Activated T-helper 1 cell treated with anti-CD3 and anti-CD28 coated beads, Interleukin-12 subunit alpha, Interleukin-12 subunit beta, Interleukin-2, Interleukin-4 antibody, amounts not matched to agents 30 ng/mL and 10 ng/mL and 1 ng/mL, durations not matched to agents 14 hours and 24 hours and 36 hours (primary cell): ENCODE results near the gene BIK. TPM values are rescaled to one million over a fixed set of nuclear protein-coding genes. Genes with fewer than 3 reads are reported as not detected.
A peak's percentile ranks its signal among the peaks of the same experiment; 100 is the strongest.

Experiments used
- DNase-seq: peaks from one replicate; pipeline ENCODE4 v3.0.0; 2021; ENCODE audit warnings: low spot score
- H3K27ac Mint-ChIP-seq: one replicate; pipeline ENCODE4 v1.8.0; 2021; ENCODE audit warnings: mild to moderate bottlenecking, mixed read lengths
- H3K27me3 Mint-ChIP-seq: one replicate; pipeline ENCODE4 v1.8.0; 2022; ENCODE audit warnings: mild to moderate bottlenecking, moderate library complexity, mixed read lengths; ENCODE audit not compliant: insufficient read depth
- H3K36me3 Mint-ChIP-seq: one replicate; pipeline ENCODE4 v1.8.0; 2021; ENCODE audit warnings: low read depth, mixed read lengths
- H3K4me1 Mint-ChIP-seq: one replicate; pipeline ENCODE4 v1.8.0; 2021; ENCODE audit warnings: low read depth, mixed read lengths
- H3K4me3 Mint-ChIP-seq: one replicate; pipeline ENCODE4 v1.8.0; 2021; ENCODE audit warnings: mild to moderate bottlenecking, moderate library complexity, mixed read lengths
- H3K9me3 Mint-ChIP-seq: one replicate; pipeline ENCODE4 v1.8.0; 2021; ENCODE audit warnings: mixed read lengths
- intact Hi-C: fragments of 100-400 bp; cut with micrococcal nuclease; formaldehyde crosslinking; loops from one replicate; pipeline ENCODE4 v1.15.1; 2024
- total RNA-seq: library from RNA; stranded (reverse); gene quantifications from 2 replicates; pipeline ENCODE4 v1.2.3, GENCODE V29; 2022

Gene BIK
- total RNA-seq, result 2.3 and 2.5 TPM in 2 replicates

- intact Hi-C loops, result loop anchor here (2.0 kb wide), 4 partner anchors 22 to 76 kb away; partner anchors contain the start of genes MCAT, TTLL1 and TTLL12
- no peaks in the 10 kb centered on the region for H3K4me1 Mint-ChIP-seq
- H3K4me3 Mint-ChIP-seq, result peak within 1 kb of the TSS; percentile 67
- H3K9me3 Mint-ChIP-seq, result no peaks in the 10 kb centered on the region
- H3K27me3 Mint-ChIP-seq, result peaks cover 41% of the 10 kb centered on the region
- no peaks in the 10 kb centered on the region for H3K36me3 Mint-ChIP-seq
- peak; percentile 23 for DNase-seq
- no peak within 1 kb of the TSS for H3K27ac Mint-ChIP-seq
Observed at GRCh38 chr22:43110444-43110926, at the start of gene BIK. Gene BIK, plus strand, starts transcription at chr22:43110750. Its CDS starts 13,273 bp downstream, at chr22:43124023.

GRCh38 chr22:43066134-43066533, 44.4 kb upstream of the BIK start:
- DNase-seq, result no peak
- Mint-ChIP-seq H3K4me1 (no peaks in the 10 kb centered on the region), H3K36me3 (peaks cover 4% of the 10 kb centered on the region), H3K27me3 (no peaks in the 10 kb centered on the region), H3K9me3 (no peaks in the 10 kb centered on the region), H3K27ac (no peak overlapping the region), H3K4me3 (no peak overlapping the region)
- intact Hi-C loops, result no loop called here

GRCh38 chr22:43066844-43067385, 43.6 kb upstream of the BIK start:
- DNase-seq, result no peak
- H3K4me3 Mint-ChIP-seq, result no peak overlapping the region
- H3K27ac Mint-ChIP-seq, result no peak overlapping the region
- intact Hi-C loops, result no loop called here
- H3K4me1 Mint-ChIP-seq, result no peaks in the 10 kb centered on the region
- no peaks in the 10 kb centered on the region for H3K27me3 Mint-ChIP-seq
- no peaks in the 10 kb centered on the region for H3K9me3 Mint-ChIP-seq
- H3K36me3 Mint-ChIP-seq, result peaks cover 4% of the 10 kb centered on the region

GRCh38 chr22:43077121-43077877, 33.3 kb upstream of the BIK start:
- no peak for DNase-seq
- Mint-ChIP-seq H3K4me3 (no peak overlapping the region), H3K4me1 (no peaks in the 10 kb centered on the region), H3K9me3 (no peaks in the 10 kb centered on the region), H3K27ac (no peak overlapping the region), H3K27me3 (no peaks in the 10 kb centered on the region), H3K36me3 (peaks cover 1% of the 10 kb centered on the region)
- intact Hi-C loops, result no loop called here

GRCh38 chr22:43078522-43078921, 32.0 kb upstream of the BIK start:
- Mint-ChIP-seq H3K4me1 (no peaks in the 10 kb centered on the region), H3K4me3 (no peak overlapping the region), H3K9me3 (no peaks in the 10 kb centered on the region), H3K27ac (no peak overlapping the region), H3K27me3 (no peaks in the 10 kb centered on the region), H3K36me3 (peaks cover 1% of the 10 kb centered on the region)
- intact Hi-C loops, result no loop called here
- no peak for DNase-seq

- intact Hi-C loops, result no loop called here
- no peaks in the 10 kb centered on the region for H3K9me3 Mint-ChIP-seq
- H3K4me3 Mint-ChIP-seq, result no peak overlapping the region
- peaks cover 1% of the 10 kb centered on the region for H3K36me3 Mint-ChIP-seq
- no peaks in the 10 kb centered on the region for H3K27me3 Mint-ChIP-seq
- H3K4me1 Mint-ChIP-seq, result no peaks in the 10 kb centered on the region
- DNase-seq, result no peak
- no peak overlapping the region for H3K27ac Mint-ChIP-seq
Observed at GRCh38 chr22:43079742-43080141, 30.8 kb upstream of the BIK start.

GRCh38 chr22:43080616-43081015, 29.9 kb upstream of the BIK start:
- Mint-ChIP-seq H3K36me3 (peaks cover 1% of the 10 kb centered on the region), H3K27me3 (no peaks in the 10 kb centered on the region), H3K9me3 (no peaks in the 10 kb centered on the region), H3K27ac (no peak overlapping the region), H3K4me1 (no peaks in the 10 kb centered on the region), H3K4me3 (no peak overlapping the region)
- DNase-seq, result no peak
- intact Hi-C loops, result no loop called here

- Mint-ChIP-seq H3K4me1 (peaks cover 10% of the 10 kb centered on the region), H3K4me3 (no peak overlapping the region), H3K27me3 (no peaks in the 10 kb centered on the region), H3K36me3 (peaks cover 3% of the 10 kb centered on the region), H3K9me3 (no peaks in the 10 kb centered on the region), H3K27ac (no peak overlapping the region)
- no peak for DNase-seq
- intact Hi-C loops, result no loop called here
Observed at GRCh38 chr22:43081968-43082367, 28.6 kb upstream of the BIK start.

- Mint-ChIP-seq H3K9me3 (no peaks in the 10 kb centered on the region), H3K27ac (peak overlapping the region; percentile 49), H3K36me3 (peaks cover 5% of the 10 kb centered on the region), H3K4me1 (peaks cover 18% of the 10 kb centered on the region), H3K27me3 (no peaks in the 10 kb centered on the region), H3K4me3 (no peak overlapping the region)
- no peak for DNase-seq
- intact Hi-C loops, result no loop called here
Observed at GRCh38 chr22:43085658-43086606, 24.6 kb upstream of the BIK start.

- Mint-ChIP-seq H3K27ac (peak overlapping the region; percentile 97), H3K9me3 (no peaks in the 10 kb centered on the region), H3K4me3 (peak overlapping the region; percentile 97), H3K36me3 (peaks cover 5% of the 10 kb centered on the region), H3K27me3 (no peaks in the 10 kb centered on the region), H3K4me1 (peaks cover 18% of the 10 kb centered on the region)
- no peak for DNase-seq
- intact Hi-C loops, result loop anchor here (2.0 kb wide), 3 partner anchors 22 to 474 kb away; partner anchors contain the start of genes BIK, MCAT and POLDIP3
Observed at GRCh38 chr22:43088627-43088983, 21.9 kb upstream of the BIK start.

GRCh38 chr22:43088984-43089717, 21.4 kb upstream of the BIK start, which contains the start of gene TTLL1:
Gene TTLL1, minus strand, starts transcription at chr22:43089391. Its CDS starts 13,805 bp downstream, at chr22:43075586.
- peak; percentile 88 for DNase-seq
- Mint-ChIP-seq H3K27ac (peak within 1 kb of the TSS; percentile 97), H3K27me3 (no peaks in the 10 kb centered on the region), H3K36me3 (peaks cover 5% of the 10 kb centered on the region), H3K9me3 (no peaks in the 10 kb centered on the region), H3K4me1 (peaks cover 18% of the 10 kb centered on the region), H3K4me3 (peak within 1 kb of the TSS; percentile 97)
- intact Hi-C loops, result loop anchor here (1.0 to 2.0 kb wide), 7 partner anchors 22 to 474 kb away; partner anchors contain the start of genes BIK, MCAT, POLDIP3 and TSPO
